D721Med (cell line): ENCODE data around the gene UTS2.

Source experiments
- DNase-seq: peaks from one replicate; pipeline ENCODE4 v3.0.0; 2011; ENCODE audit warnings: low spot score; ENCODE audit not compliant: insufficient read length
- FAIRE-seq: peaks from 2 replicates; lab custom pipeline; 2011; peaks lifted over from hg19 to GRCh38; lab: Jason Lieb, UNC
- CTCF ChIP-seq: IDR thresholded peaks from 2 replicates; pipeline ENCODE4 v1.5.1; 2012; ENCODE audit warnings: mild to moderate bottlenecking, control low read depth; ENCODE audit not compliant: insufficient read depth; ENCODE audit errors: missing control alignments

Gene UTS2

GRCh38 chr1:7890853-7891252 lies 38.0 kb upstream of the UTS2 start:
- FAIRE-seq = no peak
- TF ChIP-seq CTCF = no peak
- no peak for DNase-seq

- DNase-seq (no peak), FAIRE-seq (no peak)
- no peak for TF ChIP-seq CTCF
Measured at GRCh38 chr1:7888248-7889081, 35.6 kb upstream of the UTS2 start.

- no peak for TF ChIP-seq CTCF
- no peak for FAIRE-seq
- DNase-seq = no peak
Measured at GRCh38 chr1:7886405-7886745, 33.5 kb upstream of the UTS2 start.

GRCh38 chr1:7885513-7886404 lies 32.9 kb upstream of the UTS2 start:
- FAIRE-seq = no peak
- no peak for TF ChIP-seq CTCF
- no peak for DNase-seq

- FAIRE-seq (no peak), DNase-seq (no peak)
- no peak for TF ChIP-seq CTCF
Measured at GRCh38 chr1:7884757-7885156, 31.9 kb upstream of the UTS2 start.

- no peak for TF ChIP-seq CTCF
- no peak for DNase-seq
- FAIRE-seq = no peak
Measured at GRCh38 chr1:7879228-7879627, 26.4 kb upstream of the UTS2 start.

- FAIRE-seq (no peak), DNase-seq (no peak)
- TF ChIP-seq CTCF = no peak
Measured at GRCh38 chr1:7878027-7878426, 25.2 kb upstream of the UTS2 start.
